Fibroblast of gingiva (primary cell): Measurements from ENCODE around the gene LRP5.

Experiments
- DNase-seq: peaks from one replicate; pipeline ENCODE4 v3.0.0-alpha.2; 2011; ENCODE audit warnings: low read depth

LRP5 gene

GRCh38 chr11:68347345-68347744, 35.0 kb downstream of the LRP5 start:
- DNase-seq = no peak

- no peak for DNase-seq
Observed at GRCh38 chr11:68347841-68348240, 35.5 kb downstream of the LRP5 start.

- no peak for DNase-seq
Observed at GRCh38 chr11:68349461-68350249, 37.3 kb downstream of the LRP5 start.

GRCh38 chr11:68350759-68351449, 38.5 kb downstream of the LRP5 start:
- no peak for DNase-seq

- DNase-seq = no peak
Observed at GRCh38 chr11:68351450-68352275, 39.3 kb downstream of the LRP5 start.

- DNase-seq = no peak
Observed at GRCh38 chr11:68352591-68352990, 40.2 kb downstream of the LRP5 start.

- DNase-seq = no peak
Observed at GRCh38 chr11:68353118-68353517, 40.7 kb downstream of the LRP5 start.

GRCh38 chr11:68353669-68354068, 41.3 kb downstream of the LRP5 start:
- no peak for DNase-seq

- DNase-seq = peak; percentile 94
Observed at GRCh38 chr11:68354148-68354872, 41.9 kb downstream of the LRP5 start.

- DNase-seq = no peak
Observed at GRCh38 chr11:68355471-68355870, 43.1 kb downstream of the LRP5 start.

GRCh38 chr11:68357568-68357967, 45.2 kb downstream of the LRP5 start:
- DNase-seq = no peak

- no peak for DNase-seq
Observed at GRCh38 chr11:68358416-68358815, 46.0 kb downstream of the LRP5 start.

- DNase-seq = no peak
Observed at GRCh38 chr11:68361702-68362101, 49.3 kb downstream of the LRP5 start.

GRCh38 chr11:68362801-68363379, 50.5 kb downstream of the LRP5 start:
- no peak for DNase-seq

- DNase-seq = no peak
Observed at GRCh38 chr11:68363776-68364175, 51.4 kb downstream of the LRP5 start.

- DNase-seq = no peak
Observed at GRCh38 chr11:68364581-68364980, 52.2 kb downstream of the LRP5 start.

- no peak for DNase-seq
Observed at GRCh38 chr11:68365943-68366435, 53.6 kb downstream of the LRP5 start.

- no peak for DNase-seq
Observed at GRCh38 chr11:68367252-68367651, 54.9 kb downstream of the LRP5 start.

GRCh38 chr11:68369756-68370155, 57.4 kb downstream of the LRP5 start:
- DNase-seq = no peak

GRCh38 chr11:68370211-68371111, 58.1 kb downstream of the LRP5 start:
- DNase-seq = no peak
